PC-3 (cell line): ENCODE results near the gene TUBGCP3. TPM values are rescaled to one million over a fixed set of nuclear protein-coding genes. Genes with fewer than 3 reads are reported as not detected.

Source experiments
- ATAC-seq: fragments of 200-7000 bp; cut with Tn5 transposase; 2 replicates; pipeline ENCODE4 v1.9.1; 2020; ENCODE audit warnings: mild to moderate bottlenecking, moderate library complexity
- BruUV-seq: library from RNA; stranded (reverse); fragments of 400-500 nt; replicated peaks from 2 replicates; lab custom pipeline; 2021; lab: Mats Ljungman, UMichigan
- CTCF ChIA-PET: fragments of 300-600 bp; sonication (Branson Sonifier 250); formaldehyde crosslinking; loops from one replicate; lab custom pipeline; 2022; ENCODE audit warnings: antibody characterized with exemption; lab: Charles Lee
- POLR2A ChIA-PET: fragments of 300-600 bp; sonication (Branson Sonifier 250); formaldehyde crosslinking; loops from one replicate; lab custom pipeline; 2022; ENCODE audit warnings: antibody characterized with exemption; ENCODE audit not compliant: unreplicated experiment; lab: Charles Lee
- DNase-seq: peaks from one replicate; pipeline ENCODE4 v3.0.0-alpha.2; 2015
- H2AFZ ChIP-seq: fragments of 300-600 bp; sonication (generic); 2 replicates; pipeline ENCODE4 v1.6.0; 2016; ENCODE audit warnings: antibody characterized with exemption, low read length
- H3F3A ChIP-seq: fragments of 300-600 bp; sonication (generic); one replicate; pipeline ENCODE4 v1.6.0; 2017; ENCODE audit warnings: antibody characterized with exemption, low read length, control low read depth, mild to moderate bottlenecking; ENCODE audit not compliant: unreplicated experiment
- H3K27ac ChIP-seq: fragments of 300-600 bp; sonication (generic); 2 replicates; pipeline ENCODE4 v1.5.1; 2016; ENCODE audit warnings: mild to moderate bottlenecking, low read length
- H3K27me3 ChIP-seq: fragments of 300-600 bp; sonication (generic); 2 replicates; pipeline ENCODE4 v1.6.1; 2016; ENCODE audit warnings: low read length, mixed read lengths
- H3K36me3 ChIP-seq: fragments of 300-600 bp; sonication (generic); 2 replicates; pipeline ENCODE4 v1.6.1; 2016; ENCODE audit warnings: low read depth, mixed run types, low read length, mixed read lengths
- H3K4me1 ChIP-seq: fragments of 300-600 bp; sonication (generic); 2 replicates; pipeline ENCODE4 v1.5.1; 2016; ENCODE audit warnings: low read length; ENCODE audit not compliant: insufficient read depth
- H3K4me2 ChIP-seq: fragments of 300-600 bp; sonication (generic); 2 replicates; pipeline ENCODE4 v1.6.0; 2016; ENCODE audit warnings: low read length
- H3K4me3 ChIP-seq: fragments of 300-600 bp; sonication (generic); 2 replicates; pipeline ENCODE4 v1.5.1; 2016; ENCODE audit warnings: mild to moderate bottlenecking, low read length, mixed read lengths
- H3K79me2 ChIP-seq: fragments of 300-600 bp; sonication (generic); 2 replicates; pipeline ENCODE4 v1.6.1; 2017; ENCODE audit warnings: low read length, mixed read lengths
- H3K9ac ChIP-seq: fragments of 300-600 bp; sonication (generic); 2 replicates; pipeline ENCODE4 v1.6.0; 2016; ENCODE audit warnings: mild to moderate bottlenecking, low read length
- H3K9me2 ChIP-seq: fragments of 300-600 bp; sonication (generic); replicated peaks from 2 replicates; pipeline ENCODE4 v1.6.1; 2016; ENCODE audit warnings: mixed run types, low read length, mixed read lengths
- H3K9me3 ChIP-seq: fragments of 300-600 bp; sonication (generic); 2 replicates; pipeline ENCODE4 v1.6.1; 2016; ENCODE audit warnings: low read length, mixed read lengths
- H4K20me1 ChIP-seq: fragments of 300-600 bp; sonication (generic); 2 replicates; pipeline ENCODE4 v1.6.1; 2016; ENCODE audit warnings: low read length, mixed read lengths
- CTCF ChIP-seq: fragments of 300-600 bp; sonication (generic); conservative IDR thresholded peaks from 2 replicates; pipeline ENCODE4 v1.5.1; 2017; ENCODE audit warnings: antibody characterized with exemption, low read depth, mild to moderate bottlenecking, low read length
- EZH2 ChIP-seq: fragments of 300-600 bp; sonication (generic); IDR thresholded peaks from one replicate; pipeline ENCODE4 v1.6.1; 2017; ENCODE audit warnings: antibody characterized with exemption, mild to moderate bottlenecking, low read length; ENCODE audit not compliant: unreplicated experiment
- EZH2phosphoT487 ChIP-seq: fragments of 300-600 bp; sonication (generic); IDR thresholded peaks from 2 replicates; pipeline ENCODE4 v1.6.1; 2018; ENCODE audit warnings: mild to moderate bottlenecking, antibody characterized with exemption, low read length, borderline replicate concordance
- intact Hi-C: fragments of 100-400 bp; cut with micrococcal nuclease; formaldehyde crosslinking; loops from 2 replicates; pipeline ENCODE4 v1.9.0; 2023
- total RNA-seq: library from RNA; depleted of rRNA; stranded (reverse); fragments of >200 nt; gene quantifications from 2 replicates; pipeline ENCODE4 v1.2.3, GENCODE V29; 2014

The TUBGCP3 gene
- total RNA-seq, 1 experiment from 2014 or later = 25.8 TPM

- ChIA-PET CTCF (no interaction called here), POLR2A (no interaction called here)
- no peaks in the 10 kb centered on the region for H3F3A ChIP-seq
- H3K9me2 ChIP-seq = no peaks in the 10 kb centered on the region
- no peak overlapping the region for H3K4me3 ChIP-seq
- ATAC-seq (no peak), DNase-seq (no peak)
- no TSS peak for BruUV-seq
- H4K20me1 ChIP-seq = peaks cover 66% of the 10 kb centered on the region
- no peak overlapping the region for H3K9ac ChIP-seq
- H2AFZ ChIP-seq = no peak overlapping the region
- TF ChIP-seq CTCF = no peak
- no peak for TF ChIP-seq EZH2phosphoT487
- TF ChIP-seq EZH2 = no peak
- H3K79me2 ChIP-seq = peaks cover 97% of the 10 kb centered on the region
- no peak overlapping the region for H3K4me2 ChIP-seq
- no peaks in the 10 kb centered on the region for H3K27me3 ChIP-seq
- H3K36me3 ChIP-seq = no peaks in the 10 kb centered on the region
- H3K27ac ChIP-seq = no peak overlapping the region
- intact Hi-C loops = no loop called here
- no peaks in the 10 kb centered on the region for H3K9me3 ChIP-seq
- no peaks in the 10 kb centered on the region for H3K4me1 ChIP-seq
Observed at GRCh38 chr13:112580211-112580610, 7.7 kb downstream of the TUBGCP3 start.

GRCh38 chr13:112579310-112579843 is 8.6 kb downstream of the TUBGCP3 start:
- intact Hi-C loops = no loop called here
- ChIA-PET CTCF (no interaction called here), POLR2A (no interaction called here)
- Histone ChIP-seq H3K4me2 (no peak overlapping the region), H3K9me3 (no peaks in the 10 kb centered on the region), H3K4me1 (no peaks in the 10 kb centered on the region), H3K27me3 (no peaks in the 10 kb centered on the region), H2AFZ (no peak overlapping the region), H3F3A (no peaks in the 10 kb centered on the region), H3K9me2 (no peaks in the 10 kb centered on the region), H4K20me1 (peaks cover 65% of the 10 kb centered on the region), H3K4me3 (no peak overlapping the region), H3K9ac (no peak overlapping the region), H3K79me2 (peaks cover 97% of the 10 kb centered on the region), H3K36me3 (no peaks in the 10 kb centered on the region), H3K27ac (no peak overlapping the region)
- no peak for TF ChIP-seq EZH2
- TF ChIP-seq CTCF = no peak
- no peak for DNase-seq
- ATAC-seq = no peak
- no TSS peak for BruUV-seq

- Histone ChIP-seq H3K27ac (no peak overlapping the region), H3K27me3 (no peaks in the 10 kb centered on the region), H3K4me1 (no peaks in the 10 kb centered on the region), H3K36me3 (no peaks in the 10 kb centered on the region), H4K20me1 (peaks cover 51% of the 10 kb centered on the region; the same call in 1 of the 2 replicates), H3K4me2 (no peak overlapping the region), H3K9me2 (no peaks in the 10 kb centered on the region), H3F3A (no peaks in the 10 kb centered on the region), H3K9me3 (no peaks in the 10 kb centered on the region), H3K79me2 (peaks cover 97% of the 10 kb centered on the region), H2AFZ (no peak overlapping the region), H3K9ac (no peak overlapping the region), H3K4me3 (no peak overlapping the region)
- DNase-seq (no peak), ATAC-seq (no peak)
- no peak for TF ChIP-seq EZH2
- POLR2A ChIA-PET = no interaction called here
- BruUV-seq = no TSS peak
- CTCF ChIA-PET = no interaction called here
- intact Hi-C loops = no loop called here
Observed at GRCh38 chr13:112576768-112577167, 11.2 kb downstream of the TUBGCP3 start.
